ENCODE data around the gene SUCLG1.

DNA sequence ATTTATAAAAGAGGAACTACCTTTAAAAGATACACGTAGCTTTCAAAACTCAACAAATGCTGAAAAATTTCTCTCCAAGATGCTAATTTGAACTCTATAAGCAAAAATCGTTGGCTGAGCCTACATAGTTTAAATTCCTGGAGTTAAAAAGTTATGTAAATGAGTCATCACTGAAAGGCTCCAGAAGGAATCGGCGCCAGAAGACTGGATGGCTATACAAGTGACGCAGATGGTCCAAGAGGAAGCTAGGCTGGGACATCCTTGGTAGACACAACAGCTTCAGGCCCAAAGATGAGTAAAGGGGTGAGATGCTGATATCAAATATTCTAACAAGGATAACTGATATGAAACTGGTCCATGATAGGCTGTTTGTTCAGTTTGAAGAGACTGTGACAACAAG, 34.4 kb upstream of the SUCLG1 start:
- TF ChIP-seq REST (IDR thresholded peaks at IDR 0.05; ENCODE audit: insufficient replicate concordance, low read depth): no peak
- TF ChIP-seq, protein P1, sequence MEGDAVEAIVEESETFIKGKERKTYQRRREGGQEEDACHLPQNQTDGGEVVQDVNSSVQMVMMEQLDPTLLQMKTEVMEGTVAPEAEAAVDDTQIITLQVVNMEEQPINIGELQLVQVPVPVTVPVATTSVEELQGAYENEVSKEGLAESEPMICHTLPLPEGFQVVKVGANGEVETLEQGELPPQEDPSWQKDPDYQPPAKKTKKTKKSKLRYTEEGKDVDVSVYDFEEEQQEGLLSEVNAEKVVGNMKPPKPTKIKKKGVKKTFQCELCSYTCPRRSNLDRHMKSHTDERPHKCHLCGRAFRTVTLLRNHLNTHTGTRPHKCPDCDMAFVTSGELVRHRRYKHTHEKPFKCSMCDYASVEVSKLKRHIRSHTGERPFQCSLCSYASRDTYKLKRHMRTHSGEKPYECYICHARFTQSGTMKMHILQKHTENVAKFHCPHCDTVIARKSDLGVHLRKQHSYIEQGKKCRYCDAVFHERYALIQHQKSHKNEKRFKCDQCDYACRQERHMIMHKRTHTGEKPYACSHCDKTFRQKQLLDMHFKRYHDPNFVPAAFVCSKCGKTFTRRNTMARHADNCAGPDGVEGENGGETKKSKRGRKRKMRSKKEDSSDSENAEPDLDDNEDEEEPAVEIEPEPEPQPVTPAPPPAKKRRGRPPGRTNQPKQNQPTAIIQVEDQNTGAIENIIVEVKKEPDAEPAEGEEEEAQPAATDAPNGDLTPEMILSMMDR (IDR thresholded peaks at IDR 0.05; ENCODE audit: insufficient read depth, low read length): no peak

Data from HL-60 (cell line).